OCI-LY3 (cell line): ENCODE measurements around the gene RAET1L.
"Not testable (repeated sequence)": the region's sequence is repeated elsewhere in the genome, so short reads cannot be mapped to it uniquely, and the experiment has no call there.

Source experiments
- H2AFZ ChIP-seq: fragments of 200-600, 300-600 bp; shearing (Covaris generic); 2 replicates; pipeline ENCODE4 v1.6.0; 2014; ENCODE audit warnings: antibody characterized with exemption, low read depth, low read length
- H3K27ac ChIP-seq: fragments of 200-600, 300-600 bp; sonication (generic); 2 replicates; pipeline ENCODE4 v1.5.1; 2014; ENCODE audit warnings: mild to moderate bottlenecking, low read length, moderate library complexity, mixed read lengths
- H3K27me3 ChIP-seq: fragments of 200-600, 300-600 bp; sonication (generic); 2 replicates; pipeline ENCODE4 v1.6.1; 2014; ENCODE audit warnings: low read depth, low read length, mixed read lengths
- H3K36me3 ChIP-seq: fragments of 200-600, 300-600 bp; sonication (generic); replicated peaks from 2 replicates; pipeline ENCODE3; 2014; ENCODE audit warnings: low read depth, low read length, mixed read lengths
- H3K4me1 ChIP-seq: fragments of 300-600, 200-600 bp; sonication (generic); 2 replicates; pipeline ENCODE4 v1.6.1; 2014; ENCODE audit warnings: low read length, mixed read lengths
- H3K4me2 ChIP-seq: fragments of 200-600, 300-600 bp; sonication (generic); 2 replicates; pipeline ENCODE4 v1.6.1; 2014; ENCODE audit warnings: low read length, mixed read lengths
- H3K4me3 ChIP-seq: fragments of 300-600, 200-600 bp; sonication (generic); 2 replicates; pipeline ENCODE4 v1.5.1; 2014; ENCODE audit warnings: antibody characterized with exemption, mild to moderate bottlenecking, low read length, moderate library complexity
- H3K79me2 ChIP-seq: fragments of 300-600, 200-600 bp; shearing (Covaris generic); 2 replicates; pipeline ENCODE4 v1.6.1; 2014; ENCODE audit warnings: mild to moderate bottlenecking, low read length, mixed read lengths
- H3K9ac ChIP-seq: fragments of 300-600, 200-600 bp; shearing (Covaris generic); 2 replicates; pipeline ENCODE4 v1.6.0; 2014; ENCODE audit warnings: mild to moderate bottlenecking, low read length, moderate library complexity
- H3K9me3 ChIP-seq: fragments of 200-600, 300-600 bp; shearing (Covaris generic); 2 replicates; pipeline ENCODE4 v1.6.1; 2014; ENCODE audit warnings: low read length, mixed read lengths; ENCODE audit not compliant: insufficient read depth
- H4K20me1 ChIP-seq: fragments of 200-600, 300-600 bp; sonication (generic); 2 replicates; pipeline ENCODE4 v1.6.1; 2016; ENCODE audit warnings: low read length, mixed read lengths; ENCODE audit not compliant: insufficient read depth
- EZH2phosphoT487 ChIP-seq: fragments of 200-600 bp; shearing (Covaris generic); IDR thresholded peaks from 2 replicates; pipeline ENCODE4 v1.6.1; 2018; ENCODE audit warnings: antibody characterized with exemption, mixed run types, low read depth
- TF ChIP-seq, protein P1 (sequence below): fragments of 200-600, 300-600 bp; sonication (generic); IDR thresholded peaks from 2 replicates; pipeline ENCODE4 v1.5.1; 2014; ENCODE audit warnings: antibody characterized with exemption, low read length, low read depth

Gene RAET1L, protein sequence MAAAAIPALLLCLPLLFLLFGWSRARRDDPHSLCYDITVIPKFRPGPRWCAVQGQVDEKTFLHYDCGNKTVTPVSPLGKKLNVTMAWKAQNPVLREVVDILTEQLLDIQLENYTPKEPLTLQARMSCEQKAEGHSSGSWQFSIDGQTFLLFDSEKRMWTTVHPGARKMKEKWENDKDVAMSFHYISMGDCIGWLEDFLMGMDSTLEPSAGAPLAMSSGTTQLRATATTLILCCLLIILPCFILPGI

DNA sequence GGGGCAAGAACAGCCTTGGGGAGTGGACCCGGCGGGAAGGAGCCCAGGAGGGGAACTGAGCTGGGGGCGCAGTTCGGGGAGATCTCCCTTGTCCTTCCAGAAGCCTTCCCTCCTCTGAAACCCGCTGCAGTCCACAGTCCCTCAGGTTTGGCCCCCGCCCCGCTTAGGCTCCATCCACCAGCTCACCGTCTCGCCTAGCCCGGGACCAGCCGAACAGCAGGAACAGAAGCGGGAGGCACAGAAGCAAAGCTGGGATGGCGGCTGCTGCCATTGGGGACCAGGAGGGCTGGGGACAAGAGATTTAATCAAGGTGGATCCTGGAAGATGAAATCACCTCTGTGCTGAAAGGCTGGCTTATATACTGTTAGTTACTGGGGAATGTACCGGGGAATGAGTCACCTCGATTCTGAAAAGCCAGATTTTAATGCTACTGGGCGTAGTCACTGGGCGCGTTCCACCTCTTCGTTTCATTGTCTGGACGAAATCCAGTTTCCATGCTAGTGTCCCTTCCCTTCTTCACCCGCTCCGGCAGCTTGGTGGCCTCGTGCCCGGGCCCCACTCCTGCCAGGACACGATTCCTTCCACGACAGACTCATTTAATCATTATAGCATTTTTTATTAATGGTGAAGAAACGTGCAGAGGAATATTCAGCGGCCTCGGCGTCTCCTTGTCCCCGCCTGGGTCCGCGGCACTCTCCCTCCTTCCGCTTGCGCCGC is at the start of gene RAET1L:
Gene RAET1L, minus strand, starts transcription at position 332 of the 717 bp plus-strand sequence. Its CDS starts 61 bp downstream, at position 271.
- H3K27ac ChIP-seq: no peak within 1 kb of the TSS
- H3K4me2 ChIP-seq: no peak within 1 kb of the TSS
- no peak within 1 kb of the TSS for H2AFZ ChIP-seq
- H3K79me2 ChIP-seq: no peaks in the 10 kb centered on the region
- H4K20me1 ChIP-seq: no peaks in the 10 kb centered on the region
- no peaks in the 10 kb centered on the region for H3K36me3 ChIP-seq
- no peak within 1 kb of the TSS for H3K9ac ChIP-seq
- no peak for TF ChIP-seq EZH2phosphoT487
- TF ChIP-seq, protein P1, sequence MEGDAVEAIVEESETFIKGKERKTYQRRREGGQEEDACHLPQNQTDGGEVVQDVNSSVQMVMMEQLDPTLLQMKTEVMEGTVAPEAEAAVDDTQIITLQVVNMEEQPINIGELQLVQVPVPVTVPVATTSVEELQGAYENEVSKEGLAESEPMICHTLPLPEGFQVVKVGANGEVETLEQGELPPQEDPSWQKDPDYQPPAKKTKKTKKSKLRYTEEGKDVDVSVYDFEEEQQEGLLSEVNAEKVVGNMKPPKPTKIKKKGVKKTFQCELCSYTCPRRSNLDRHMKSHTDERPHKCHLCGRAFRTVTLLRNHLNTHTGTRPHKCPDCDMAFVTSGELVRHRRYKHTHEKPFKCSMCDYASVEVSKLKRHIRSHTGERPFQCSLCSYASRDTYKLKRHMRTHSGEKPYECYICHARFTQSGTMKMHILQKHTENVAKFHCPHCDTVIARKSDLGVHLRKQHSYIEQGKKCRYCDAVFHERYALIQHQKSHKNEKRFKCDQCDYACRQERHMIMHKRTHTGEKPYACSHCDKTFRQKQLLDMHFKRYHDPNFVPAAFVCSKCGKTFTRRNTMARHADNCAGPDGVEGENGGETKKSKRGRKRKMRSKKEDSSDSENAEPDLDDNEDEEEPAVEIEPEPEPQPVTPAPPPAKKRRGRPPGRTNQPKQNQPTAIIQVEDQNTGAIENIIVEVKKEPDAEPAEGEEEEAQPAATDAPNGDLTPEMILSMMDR: no peak
- peaks cover 25% of the 10 kb centered on the region for H3K4me1 ChIP-seq
- peaks cover 13% of the 10 kb centered on the region for H3K27me3 ChIP-seq
- H3K4me3 ChIP-seq: no peak within 1 kb of the TSS
- H3K9me3 ChIP-seq: no peaks in the 10 kb centered on the region

DNA sequence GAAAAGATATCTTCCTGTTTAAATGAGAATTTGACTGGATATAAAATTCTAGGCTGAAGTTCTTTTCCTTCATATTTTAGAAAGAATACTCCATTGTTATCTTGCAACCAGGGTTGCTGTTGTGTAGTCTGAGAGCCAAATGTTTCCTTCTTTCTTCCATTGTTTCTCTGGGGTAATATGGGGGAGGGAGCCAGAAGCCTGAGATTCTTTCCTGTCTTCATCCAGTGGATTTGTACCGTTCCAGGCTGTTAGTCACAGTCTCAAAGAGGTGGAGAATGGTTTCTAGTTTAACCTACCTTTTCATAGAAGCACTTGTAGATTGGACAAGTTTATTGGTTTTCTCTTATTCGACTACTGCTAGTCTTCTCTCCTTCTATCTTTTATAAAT is 49.7 kb upstream of the RAET1L start:
- peaks cover 19% of the 10 kb centered on the region; the same call in 1 of the 2 replicates for H3K27me3 ChIP-seq
- no peak overlapping the region for H3K27ac ChIP-seq
- no peak overlapping the region for H3K9ac ChIP-seq
- H3K4me3 ChIP-seq: no peak overlapping the region
- H3K9me3 ChIP-seq: no peaks in the 10 kb centered on the region
- H3K79me2 ChIP-seq: no peaks in the 10 kb centered on the region
- H2AFZ ChIP-seq: no peak overlapping the region
- H3K4me1 ChIP-seq: 0 out of 2 replicates have a peak, but pooled peaks cover 6% of the 10 kb centered on the region
- no peak overlapping the region for H3K4me2 ChIP-seq
- H3K36me3 ChIP-seq: no peaks in the 10 kb centered on the region
- no peaks in the 10 kb centered on the region for H4K20me1 ChIP-seq
- no peak for TF ChIP-seq EZH2phosphoT487
- TF ChIP-seq, protein P1: no peak

DNA sequence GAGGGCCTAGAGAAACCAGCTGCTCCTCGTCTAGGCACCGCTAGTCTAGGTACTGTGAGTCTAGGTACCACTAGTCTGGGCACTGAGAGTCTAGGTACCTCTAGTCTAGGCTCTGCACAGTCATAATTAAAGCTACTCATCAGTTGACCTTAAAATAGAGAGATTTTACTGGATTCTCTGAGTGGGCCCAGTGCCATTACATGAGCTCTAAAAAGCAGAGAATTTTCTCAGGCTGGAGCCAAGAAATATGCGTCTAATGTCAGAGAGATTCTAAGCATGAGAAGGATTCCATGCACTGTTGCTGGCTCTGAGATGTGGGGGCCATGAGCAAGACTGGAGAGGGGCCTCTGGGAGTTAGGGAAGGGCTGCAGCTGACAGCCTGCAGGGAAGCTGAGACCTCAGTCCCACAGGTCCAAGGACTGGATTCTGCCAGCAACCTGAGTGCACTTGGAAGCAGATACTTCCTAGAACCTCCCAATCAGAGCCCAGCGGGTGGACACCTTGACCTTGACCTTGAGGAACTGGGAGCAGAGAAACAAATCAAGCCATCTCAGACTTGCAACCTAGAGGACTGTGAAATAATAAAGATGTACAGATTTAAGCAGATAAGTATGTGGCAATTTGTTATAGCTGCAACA is 49.2 kb upstream of the RAET1L start:
- H3K4me2 ChIP-seq, H3K36me3 ChIP-seq, H3K79me2 ChIP-seq, H3K9ac ChIP-seq, H3K4me1 ChIP-seq, H3K27ac ChIP-seq, H2AFZ ChIP-seq, H3K4me3 ChIP-seq, H4K20me1 ChIP-seq, H3K9me3 ChIP-seq: not testable (repeated sequence)
- peaks cover 19% of the 10 kb centered on the region; the same call in 1 of the 2 replicates for H3K27me3 ChIP-seq

DNA sequence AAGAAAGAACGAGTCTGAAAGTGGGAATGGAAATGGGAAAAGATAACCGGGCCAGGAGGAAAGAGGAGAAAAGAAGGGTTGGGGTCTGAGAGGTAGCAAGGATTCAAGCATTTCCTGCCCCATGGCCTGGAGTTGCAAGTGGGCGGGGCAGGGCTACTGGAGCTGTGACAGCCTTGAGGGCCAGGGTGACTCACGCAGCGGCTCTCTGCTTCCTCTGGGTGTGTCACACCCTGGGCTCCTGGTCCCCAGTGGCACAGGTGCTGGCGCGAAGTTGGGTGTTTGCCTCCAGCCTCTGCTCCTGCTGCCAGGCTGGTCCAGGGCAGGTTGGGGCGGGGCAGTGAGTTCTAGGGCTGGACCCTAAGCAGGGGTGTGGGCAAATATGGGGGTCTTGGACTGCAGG is 46.9 kb upstream of the RAET1L start:
- H3K4me3 ChIP-seq: no peak overlapping the region
- H3K27me3 ChIP-seq: peaks cover 17% of the 10 kb centered on the region; the same call in 1 of the 2 replicates
- H3K79me2 ChIP-seq: no peaks in the 10 kb centered on the region
- peaks cover 14% of the 10 kb centered on the region for H3K4me1 ChIP-seq
- H3K9me3 ChIP-seq: no peaks in the 10 kb centered on the region
- H3K36me3 ChIP-seq: no peaks in the 10 kb centered on the region
- TF ChIP-seq EZH2phosphoT487: no peak
- no peak overlapping the region for H3K4me2 ChIP-seq
- no peak overlapping the region for H2AFZ ChIP-seq
- H4K20me1 ChIP-seq: no peaks in the 10 kb centered on the region
- H3K27ac ChIP-seq: no peak overlapping the region
- no peak overlapping the region for H3K9ac ChIP-seq
